ENCODE measurements around the gene CEP192.
A peak's percentile ranks its signal among the peaks of the same experiment; 100 is the strongest.

CEP192 gene

GRCh38 chr18:13136904-13137669 lies 145.9 kb downstream of the CEP192 start:
- TF ChIP-seq EZH2 (IDR thresholded peaks at IDR 0.05; ENCODE audit: borderline replicate concordance, low read length), result no peak
- TF ChIP-seq CTCF (IDR thresholded peaks at IDR 0.05; ENCODE audit: low read length), result no peak
- peak overlapping the region; percentile 73 for H3K4me2 ChIP-seq (ENCODE audit: low read length)
- H4K20me1 ChIP-seq (ENCODE audit: insufficient read depth, low read length), result no peaks in the 10 kb centered on the region
- no peaks in the 10 kb centered on the region for H3K27me3 ChIP-seq (ENCODE audit: insufficient read depth, low read length)
- H3K79me2 ChIP-seq (ENCODE audit: insufficient read depth, low read length), result no peaks in the 10 kb centered on the region
- H3F3A ChIP-seq (ENCODE audit: insufficient read depth, low read length), result no peaks in the 10 kb centered on the region
- H3K9me2 ChIP-seq (ENCODE audit: low read depth, low read length), result no peaks in the 10 kb centered on the region
- no peaks in the 10 kb centered on the region for H3K36me3 ChIP-seq (ENCODE audit: insufficient read depth, low read length)
- peak overlapping the region; percentile 42 for H3K27ac ChIP-seq (ENCODE audit: low read depth, low read length, poor library complexity, severe bottlenecking)
- H3K9me3 ChIP-seq (ENCODE audit: low read length), result no peaks in the 10 kb centered on the region
- H3K9ac ChIP-seq (ENCODE audit: low read length), result peak overlapping the region; percentile 57
- H3K4me1 ChIP-seq (ENCODE audit: insufficient read depth, low read length, severe bottlenecking), result peaks cover 37% of the 10 kb centered on the region
- H3K4me3 ChIP-seq (ENCODE audit: low read depth, low read length, poor library complexity, severe bottlenecking), result peak overlapping the region; percentile 61
- no peak overlapping the region for H2AFZ ChIP-seq (ENCODE audit: low read length)

GRCh38 chr18:13137670-13138419 lies 146.7 kb downstream of the CEP192 start:
- peaks cover 37% of the 10 kb centered on the region for H3K4me1 ChIP-seq (ENCODE audit: insufficient read depth, low read length, severe bottlenecking)
- no peaks in the 10 kb centered on the region for H3K79me2 ChIP-seq (ENCODE audit: insufficient read depth, low read length)
- H3K27ac ChIP-seq (ENCODE audit: low read depth, low read length, poor library complexity, severe bottlenecking), result peak overlapping the region; percentile 44
- H3K4me2 ChIP-seq (ENCODE audit: low read length), result peak overlapping the region; percentile 73
- H3K27me3 ChIP-seq (ENCODE audit: insufficient read depth, low read length), result no peaks in the 10 kb centered on the region
- TF ChIP-seq CTCF (IDR thresholded peaks at IDR 0.05; ENCODE audit: low read length), result no peak
- TF ChIP-seq EZH2 (IDR thresholded peaks at IDR 0.05; ENCODE audit: borderline replicate concordance, low read length), result no peak
- H3K4me3 ChIP-seq (ENCODE audit: low read depth, low read length, poor library complexity, severe bottlenecking), result peak overlapping the region; percentile 61
- H4K20me1 ChIP-seq (ENCODE audit: insufficient read depth, low read length), result no peaks in the 10 kb centered on the region
- peaks cover 4% of the 10 kb centered on the region for H3K9me3 ChIP-seq (ENCODE audit: low read length)
- H3K36me3 ChIP-seq (ENCODE audit: insufficient read depth, low read length), result no peaks in the 10 kb centered on the region
- peak overlapping the region; percentile 57 for H3K9ac ChIP-seq (ENCODE audit: low read length)
- no peaks in the 10 kb centered on the region for H3F3A ChIP-seq (ENCODE audit: insufficient read depth, low read length)
- no peak overlapping the region for H2AFZ ChIP-seq (ENCODE audit: low read length)
- no peaks in the 10 kb centered on the region for H3K9me2 ChIP-seq (ENCODE audit: low read depth, low read length)

- Histone ChIP-seq H4K20me1 (ENCODE audit: insufficient read depth, low read length) (no peaks in the 10 kb centered on the region), H3K9me3 (ENCODE audit: low read length) (peaks cover 12% of the 10 kb centered on the region), H3K27ac (ENCODE audit: low read depth, low read length, poor library complexity, severe bottlenecking) (peak overlapping the region; percentile 44), H2AFZ (ENCODE audit: low read length) (no peak overlapping the region), H3K4me3 (ENCODE audit: low read depth, low read length, poor library complexity, severe bottlenecking) (peak overlapping the region; percentile 61), H3K36me3 (ENCODE audit: insufficient read depth, low read length) (no peaks in the 10 kb centered on the region; the same call in 1 of the 2 replicates), H3K4me2 (ENCODE audit: low read length) (peak overlapping the region; percentile 73), H3K4me1 (ENCODE audit: insufficient read depth, low read length, severe bottlenecking) (peaks cover 37% of the 10 kb centered on the region), H3F3A (ENCODE audit: insufficient read depth, low read length) (no peaks in the 10 kb centered on the region), H3K9ac (ENCODE audit: low read length) (peak overlapping the region; percentile 6; the same call in 1 of the 2 replicates), H3K79me2 (ENCODE audit: insufficient read depth, low read length) (no peaks in the 10 kb centered on the region), H3K27me3 (ENCODE audit: insufficient read depth, low read length) (no peaks in the 10 kb centered on the region), H3K9me2 (ENCODE audit: low read depth, low read length) (no peaks in the 10 kb centered on the region)
- TF ChIP-seq CTCF (IDR thresholded peaks at IDR 0.05; ENCODE audit: low read length), result no peak
- no peak for TF ChIP-seq EZH2 (IDR thresholded peaks at IDR 0.05; ENCODE audit: borderline replicate concordance, low read length)
Observed at GRCh38 chr18:13138420-13139139, 147.4 kb downstream of the CEP192 start.
